Measurements from ENCODE around the gene TCF4. TPM values are rescaled to one million over a fixed set of nuclear protein-coding genes. Genes with fewer than 3 reads are reported as not detected.

TCF4 gene
- total RNA-seq, 1 donor from 2014 or later, result 56.8 TPM

DNA sequence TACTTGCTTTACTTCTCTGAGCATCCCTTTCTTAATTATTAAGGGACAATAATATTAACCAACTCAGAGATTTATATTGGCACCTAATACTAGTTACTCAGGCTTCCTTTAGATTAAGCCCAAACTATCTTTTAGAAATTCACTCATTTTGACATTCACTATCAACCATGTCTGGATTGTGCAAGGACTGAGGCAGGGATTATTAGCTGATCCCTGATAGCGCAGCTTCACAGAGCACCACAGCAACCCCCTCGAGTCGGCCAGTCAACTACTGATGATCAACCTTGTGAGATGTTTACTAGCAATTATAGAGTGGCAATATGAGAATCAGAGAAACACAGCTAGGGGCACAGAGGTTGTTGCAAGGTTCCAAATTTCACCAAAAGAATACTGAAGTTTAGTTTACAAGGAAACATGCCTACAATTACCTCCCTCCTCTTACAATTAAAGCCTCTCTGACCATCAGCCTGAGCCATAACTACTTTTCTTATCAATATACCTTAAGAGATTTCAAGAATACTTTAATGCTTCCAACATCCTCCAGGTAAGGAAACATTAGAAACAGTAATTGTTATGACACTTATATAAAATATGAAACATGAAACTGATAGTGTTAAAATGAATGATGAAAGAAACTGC lies 191.6 kb downstream of the TCF4 start:
- H3K27ac Mint-ChIP-seq, result no peak overlapping the region
- TF ChIP-seq, protein P1, sequence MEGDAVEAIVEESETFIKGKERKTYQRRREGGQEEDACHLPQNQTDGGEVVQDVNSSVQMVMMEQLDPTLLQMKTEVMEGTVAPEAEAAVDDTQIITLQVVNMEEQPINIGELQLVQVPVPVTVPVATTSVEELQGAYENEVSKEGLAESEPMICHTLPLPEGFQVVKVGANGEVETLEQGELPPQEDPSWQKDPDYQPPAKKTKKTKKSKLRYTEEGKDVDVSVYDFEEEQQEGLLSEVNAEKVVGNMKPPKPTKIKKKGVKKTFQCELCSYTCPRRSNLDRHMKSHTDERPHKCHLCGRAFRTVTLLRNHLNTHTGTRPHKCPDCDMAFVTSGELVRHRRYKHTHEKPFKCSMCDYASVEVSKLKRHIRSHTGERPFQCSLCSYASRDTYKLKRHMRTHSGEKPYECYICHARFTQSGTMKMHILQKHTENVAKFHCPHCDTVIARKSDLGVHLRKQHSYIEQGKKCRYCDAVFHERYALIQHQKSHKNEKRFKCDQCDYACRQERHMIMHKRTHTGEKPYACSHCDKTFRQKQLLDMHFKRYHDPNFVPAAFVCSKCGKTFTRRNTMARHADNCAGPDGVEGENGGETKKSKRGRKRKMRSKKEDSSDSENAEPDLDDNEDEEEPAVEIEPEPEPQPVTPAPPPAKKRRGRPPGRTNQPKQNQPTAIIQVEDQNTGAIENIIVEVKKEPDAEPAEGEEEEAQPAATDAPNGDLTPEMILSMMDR (IDR thresholded peaks at IDR 0.05; ENCODE audit: unreplicated experiment), result no peak

GRCh38 chr18:55395799-55396198 lies 192.2 kb downstream of the TCF4 start:
- no peak overlapping the region for H3K27ac Mint-ChIP-seq
- no peaks in the 10 kb centered on the region for H3K27me3 Mint-ChIP-seq
- no peak for DNase-seq (ENCODE audit: low spot score, unreplicated experiment)
- TF ChIP-seq, protein P1 (IDR thresholded peaks at IDR 0.05; ENCODE audit: unreplicated experiment), result no peak
- no peak overlapping the region for H3K4me3 Mint-ChIP-seq (ENCODE audit: low read depth)
- H3K36me3 Mint-ChIP-seq (ENCODE audit: insufficient read depth), result peaks cover 2% of the 10 kb centered on the region
- H3K4me1 Mint-ChIP-seq (ENCODE audit: low read depth), result peaks cover 3% of the 10 kb centered on the region
- no peaks in the 10 kb centered on the region for H3K9me3 Mint-ChIP-seq (ENCODE audit: low read depth)

More for the DNA sequence above, 191.6 kb downstream of the TCF4 start:
- Mint-ChIP-seq H3K4me3 (ENCODE audit: low read depth) (no peak overlapping the region), H3K36me3 (ENCODE audit: insufficient read depth) (peaks cover 2% of the 10 kb centered on the region), H3K9me3 (ENCODE audit: low read depth) (no peaks in the 10 kb centered on the region), H3K4me1 (ENCODE audit: low read depth) (peaks cover 9% of the 10 kb centered on the region), H3K27me3 (no peaks in the 10 kb centered on the region)
- DNase-seq (ENCODE audit: low spot score, unreplicated experiment), result no peak

DNA sequence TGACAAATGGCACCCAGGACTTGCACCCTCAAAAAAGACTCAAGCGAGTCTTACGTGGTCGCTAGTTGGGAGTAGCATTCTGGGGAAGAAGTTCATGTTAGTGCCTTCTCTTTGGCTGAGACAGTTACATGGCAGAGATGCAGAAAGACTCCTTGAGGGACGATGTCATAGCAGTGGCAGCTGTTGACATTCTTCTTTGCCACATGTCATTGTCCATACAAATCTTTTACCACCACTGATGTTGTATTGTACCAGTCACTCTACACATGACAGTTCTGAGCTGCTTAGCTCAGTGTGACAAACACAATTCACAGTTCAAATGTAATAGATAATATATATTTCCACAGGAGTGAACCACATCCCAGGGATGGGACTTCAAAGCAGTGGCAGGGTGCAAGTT lies 197.1 kb downstream of the TCF4 start:
- Mint-ChIP-seq H3K4me3 (ENCODE audit: low read depth) (no peak overlapping the region), H3K27ac (no peak overlapping the region), H3K27me3 (no peaks in the 10 kb centered on the region), H3K36me3 (ENCODE audit: insufficient read depth) (peaks cover 5% of the 10 kb centered on the region), H3K9me3 (ENCODE audit: low read depth) (no peaks in the 10 kb centered on the region), H3K4me1 (ENCODE audit: low read depth) (peaks cover 1% of the 10 kb centered on the region)
- no peak for DNase-seq (ENCODE audit: low spot score, unreplicated experiment)
- TF ChIP-seq, protein P1 (IDR thresholded peaks at IDR 0.05; ENCODE audit: unreplicated experiment), result no peak

- Mint-ChIP-seq H3K4me3 (ENCODE audit: low read depth) (no peak overlapping the region), H3K27ac (no peak overlapping the region), H3K27me3 (no peaks in the 10 kb centered on the region), H3K36me3 (ENCODE audit: insufficient read depth) (peaks cover 23% of the 10 kb centered on the region), H3K4me1 (ENCODE audit: low read depth) (peaks cover 1% of the 10 kb centered on the region), H3K9me3 (ENCODE audit: low read depth) (peaks cover 21% of the 10 kb centered on the region)
- DNase-seq (ENCODE audit: low spot score, unreplicated experiment), result no peak
- TF ChIP-seq, protein P1 (IDR thresholded peaks at IDR 0.05; ENCODE audit: unreplicated experiment), result no peak
These were observed 200.6 kb downstream of the TCF4 start for GRCh38 chr18:55387139-55387984.

DNA sequence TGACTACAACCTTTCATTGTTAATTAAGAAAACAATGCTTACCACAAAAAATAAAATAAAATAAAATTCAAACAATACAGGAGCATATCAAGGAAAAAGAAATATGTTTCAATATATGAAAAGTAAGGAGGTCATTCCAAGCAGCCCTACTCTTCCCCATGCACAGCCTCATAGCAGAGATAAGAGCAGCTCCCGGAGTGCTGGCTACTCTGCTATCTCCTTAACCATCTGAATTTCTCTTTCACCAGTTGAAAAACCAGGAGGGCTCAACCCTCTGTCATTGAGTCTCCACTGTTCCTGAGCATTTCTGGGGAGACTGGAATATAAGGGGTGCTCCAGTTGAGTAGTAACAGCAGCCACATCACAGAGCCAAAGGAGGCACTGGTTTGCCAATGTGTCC lies 201.4 kb downstream of the TCF4 start:
- H3K4me3 Mint-ChIP-seq (ENCODE audit: low read depth), result no peak overlapping the region
- no peak overlapping the region for H3K27ac Mint-ChIP-seq

More for the DNA sequence above, 201.4 kb downstream of the TCF4 start:
- no peaks in the 10 kb centered on the region for H3K27me3 Mint-ChIP-seq
- peaks cover 23% of the 10 kb centered on the region for H3K36me3 Mint-ChIP-seq (ENCODE audit: insufficient read depth)
- TF ChIP-seq, protein P1 (IDR thresholded peaks at IDR 0.05; ENCODE audit: unreplicated experiment), result no peak
- peaks cover 27% of the 10 kb centered on the region for H3K9me3 Mint-ChIP-seq (ENCODE audit: low read depth)
- H3K4me1 Mint-ChIP-seq (ENCODE audit: low read depth), result peaks cover 1% of the 10 kb centered on the region
- DNase-seq (ENCODE audit: low spot score, unreplicated experiment), result no peak
